Stimulated activated CD4-positive, alpha-beta T cell treated with anti-CD3 and anti-CD28 coated beads, Interleukin-4, amount 100 ng/mL, for 4 hours (primary cell): ENCODE measurements around the gene EBI3.
"Not testable (repeated sequence)": the region's sequence is repeated elsewhere in the genome, so short reads cannot be mapped to it uniquely, and the experiment has no call there.

Experiments used
- DNase-seq, 2 experiments: peaks; one replicate each; pipeline ENCODE4 v3.0.0-alpha.2; 2020

Gene EBI3

DNA sequence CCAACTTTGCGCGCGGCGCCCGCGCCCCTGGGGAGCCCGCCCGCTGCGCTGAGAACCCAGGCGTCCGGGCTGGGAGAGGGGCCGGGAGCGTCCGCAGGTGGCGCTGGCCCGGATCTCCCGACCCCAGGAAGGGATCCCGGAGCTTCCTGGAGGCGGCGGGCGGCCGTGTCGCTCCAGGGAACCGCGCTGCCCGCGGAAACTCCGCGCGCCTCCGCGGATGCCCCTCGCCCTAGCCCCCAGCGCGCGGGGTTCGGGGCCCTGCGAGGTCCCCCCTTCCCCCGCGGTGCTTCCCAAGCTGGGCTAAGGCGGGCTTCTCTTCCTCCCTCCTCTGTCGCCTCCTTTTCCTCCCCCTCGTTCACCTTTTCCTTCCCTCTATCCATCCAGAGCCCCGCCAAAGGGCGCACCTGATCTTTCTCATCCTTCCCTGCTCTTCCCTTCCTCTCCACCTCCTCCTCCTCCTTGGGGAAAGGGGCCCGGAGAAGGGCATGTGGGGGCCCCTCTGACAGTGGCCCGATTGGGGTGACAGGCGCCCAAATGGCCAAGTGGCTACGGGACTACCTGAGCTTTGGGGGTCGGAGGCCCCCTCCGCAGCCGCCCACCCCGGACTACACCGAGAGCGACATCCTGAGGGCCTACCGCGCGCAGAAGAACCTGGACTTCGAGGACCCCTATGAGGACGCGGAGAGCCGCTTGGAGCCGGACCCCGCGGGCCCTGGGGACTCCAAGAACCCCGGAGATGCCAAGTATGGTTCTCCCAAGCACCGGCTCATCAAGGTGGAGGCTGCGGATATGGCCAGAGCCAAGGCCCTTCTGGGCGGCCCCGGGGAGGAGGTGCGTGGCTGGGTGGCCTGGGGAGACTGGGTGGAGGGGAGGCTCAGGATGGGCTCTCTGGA is 50.5 kb downstream of the EBI3 start:
- no peak for DNase-seq

DNA sequence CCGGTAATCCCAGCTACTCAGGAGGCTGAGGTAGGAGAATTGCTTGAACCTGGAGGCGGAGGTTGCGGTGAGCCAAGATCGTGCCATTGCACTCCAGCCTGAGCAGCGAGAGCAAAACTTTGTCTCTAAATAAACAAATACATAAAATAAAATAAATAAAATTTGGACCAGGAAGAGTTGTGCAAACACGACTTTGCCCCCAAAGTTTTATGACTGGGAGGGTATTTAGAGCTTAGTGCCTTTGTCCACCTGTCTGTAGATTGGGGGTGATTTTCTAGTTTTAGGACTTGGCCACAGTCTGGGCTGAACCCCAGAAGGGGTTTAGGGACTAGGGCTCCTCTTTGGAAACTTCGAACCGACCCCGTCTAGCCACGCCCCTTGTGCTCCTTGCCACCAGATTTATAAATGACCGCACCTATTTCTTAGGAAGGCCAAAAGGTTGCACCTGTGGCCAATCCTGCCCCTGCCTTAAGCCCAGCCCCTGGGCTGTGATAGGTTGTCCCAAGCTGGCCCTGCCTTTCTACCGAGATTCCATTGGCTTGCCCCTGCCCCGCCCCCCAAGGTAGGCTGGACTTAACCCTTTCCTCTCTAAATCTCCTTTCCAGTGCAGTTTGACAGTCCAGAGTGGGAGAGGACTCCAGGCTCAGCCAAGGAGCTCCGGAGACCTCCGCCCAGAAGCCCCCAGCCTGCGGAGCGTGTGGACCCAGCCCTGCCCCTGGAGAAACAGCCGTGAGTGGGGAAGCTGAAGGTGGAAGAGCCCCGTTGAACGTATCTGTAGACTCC is 55.0 kb downstream of the EBI3 start:
- no peak for DNase-seq

DNA sequence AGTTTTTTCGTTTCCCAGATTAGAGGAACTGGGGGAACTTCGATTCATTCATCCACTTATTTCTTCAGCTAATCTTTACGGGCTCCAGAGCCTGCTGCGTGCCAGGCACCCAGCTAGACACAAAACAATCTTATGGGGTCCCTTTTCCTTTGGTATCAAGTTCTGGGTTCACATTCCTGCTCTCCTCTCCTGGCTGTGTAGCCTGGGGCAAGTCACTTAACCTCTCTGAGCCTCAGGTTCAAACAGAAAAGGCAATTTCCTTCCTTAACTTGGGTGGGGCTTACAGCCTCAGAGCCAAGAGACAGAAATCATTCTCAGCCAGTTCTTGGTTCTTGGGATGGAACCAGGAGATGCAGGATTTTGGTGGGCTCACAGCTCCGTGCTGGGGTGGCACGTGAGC is 55.7 kb downstream of the EBI3 start:
- DNase-seq, result no peak

DNA sequence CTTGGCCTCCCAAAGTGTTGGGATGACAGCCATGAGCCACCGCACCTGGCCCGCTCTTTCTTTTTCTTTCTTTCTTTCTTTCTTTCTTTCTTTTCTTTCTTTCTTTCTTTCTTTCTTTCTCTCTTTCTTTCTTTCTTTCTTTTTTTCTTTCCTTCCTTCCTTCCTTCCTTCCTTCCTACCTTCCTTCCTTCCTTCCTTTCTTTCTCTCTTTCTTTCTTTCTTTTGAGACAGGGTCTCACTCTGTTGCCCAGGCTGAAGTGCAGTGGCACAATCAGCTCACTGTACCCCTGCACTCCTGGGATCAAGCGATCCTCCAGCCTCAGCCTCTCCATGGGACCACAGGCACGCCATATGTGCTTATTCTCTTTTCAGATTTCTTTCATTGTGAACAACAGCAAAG is 56.8 kb downstream of the EBI3 start:
- not testable (repeated sequence) for DNase-seq
